ENCODE measurements around the gene JAG1.

GRCh38 chr20:10603971-10604864, 69.6 kb downstream of the JAG1 start:
- TF ChIP-seq, protein P1, sequence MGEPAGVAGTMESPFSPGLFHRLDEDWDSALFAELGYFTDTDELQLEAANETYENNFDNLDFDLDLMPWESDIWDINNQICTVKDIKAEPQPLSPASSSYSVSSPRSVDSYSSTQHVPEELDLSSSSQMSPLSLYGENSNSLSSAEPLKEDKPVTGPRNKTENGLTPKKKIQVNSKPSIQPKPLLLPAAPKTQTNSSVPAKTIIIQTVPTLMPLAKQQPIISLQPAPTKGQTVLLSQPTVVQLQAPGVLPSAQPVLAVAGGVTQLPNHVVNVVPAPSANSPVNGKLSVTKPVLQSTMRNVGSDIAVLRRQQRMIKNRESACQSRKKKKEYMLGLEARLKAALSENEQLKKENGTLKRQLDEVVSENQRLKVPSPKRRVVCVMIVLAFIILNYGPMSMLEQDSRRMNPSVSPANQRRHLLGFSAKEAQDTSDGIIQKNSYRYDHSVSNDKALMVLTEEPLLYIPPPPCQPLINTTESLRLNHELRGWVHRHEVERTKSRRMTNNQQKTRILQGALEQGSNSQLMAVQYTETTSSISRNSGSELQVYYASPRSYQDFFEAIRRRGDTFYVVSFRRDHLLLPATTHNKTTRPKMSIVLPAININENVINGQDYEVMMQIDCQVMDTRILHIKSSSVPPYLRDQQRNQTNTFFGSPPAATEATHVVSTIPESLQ (CRISPR knock-in tag; IDR thresholded peaks at IDR 0.05) = no peak
- no peak for TF ChIP-seq ELF4 (CRISPR knock-in tag; IDR thresholded peaks at IDR 0.05; ENCODE audit: low read depth)
- TF ChIP-seq TP53 (CRISPR knock-in tag; IDR thresholded peaks at IDR 0.05) = no peak
- TF ChIP-seq, protein P2, sequence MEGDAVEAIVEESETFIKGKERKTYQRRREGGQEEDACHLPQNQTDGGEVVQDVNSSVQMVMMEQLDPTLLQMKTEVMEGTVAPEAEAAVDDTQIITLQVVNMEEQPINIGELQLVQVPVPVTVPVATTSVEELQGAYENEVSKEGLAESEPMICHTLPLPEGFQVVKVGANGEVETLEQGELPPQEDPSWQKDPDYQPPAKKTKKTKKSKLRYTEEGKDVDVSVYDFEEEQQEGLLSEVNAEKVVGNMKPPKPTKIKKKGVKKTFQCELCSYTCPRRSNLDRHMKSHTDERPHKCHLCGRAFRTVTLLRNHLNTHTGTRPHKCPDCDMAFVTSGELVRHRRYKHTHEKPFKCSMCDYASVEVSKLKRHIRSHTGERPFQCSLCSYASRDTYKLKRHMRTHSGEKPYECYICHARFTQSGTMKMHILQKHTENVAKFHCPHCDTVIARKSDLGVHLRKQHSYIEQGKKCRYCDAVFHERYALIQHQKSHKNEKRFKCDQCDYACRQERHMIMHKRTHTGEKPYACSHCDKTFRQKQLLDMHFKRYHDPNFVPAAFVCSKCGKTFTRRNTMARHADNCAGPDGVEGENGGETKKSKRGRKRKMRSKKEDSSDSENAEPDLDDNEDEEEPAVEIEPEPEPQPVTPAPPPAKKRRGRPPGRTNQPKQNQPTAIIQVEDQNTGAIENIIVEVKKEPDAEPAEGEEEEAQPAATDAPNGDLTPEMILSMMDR (IDR thresholded peaks at IDR 0.05) = no peak
- TF ChIP-seq, protein P3, sequence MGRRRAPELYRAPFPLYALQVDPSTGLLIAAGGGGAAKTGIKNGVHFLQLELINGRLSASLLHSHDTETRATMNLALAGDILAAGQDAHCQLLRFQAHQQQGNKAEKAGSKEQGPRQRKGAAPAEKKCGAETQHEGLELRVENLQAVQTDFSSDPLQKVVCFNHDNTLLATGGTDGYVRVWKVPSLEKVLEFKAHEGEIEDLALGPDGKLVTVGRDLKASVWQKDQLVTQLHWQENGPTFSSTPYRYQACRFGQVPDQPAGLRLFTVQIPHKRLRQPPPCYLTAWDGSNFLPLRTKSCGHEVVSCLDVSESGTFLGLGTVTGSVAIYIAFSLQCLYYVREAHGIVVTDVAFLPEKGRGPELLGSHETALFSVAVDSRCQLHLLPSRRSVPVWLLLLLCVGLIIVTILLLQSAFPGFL (CRISPR knock-in tag; IDR thresholded peaks at IDR 0.05; ENCODE audit: borderline replicate concordance) = no peak
- no peak for TF ChIP-seq ZSCAN18 (CRISPR knock-in tag; IDR thresholded peaks at IDR 0.05)
- no peak for TF ChIP-seq FOXK1 (CRISPR knock-in tag; IDR thresholded peaks at IDR 0.05)
- TF ChIP-seq, protein P4, sequence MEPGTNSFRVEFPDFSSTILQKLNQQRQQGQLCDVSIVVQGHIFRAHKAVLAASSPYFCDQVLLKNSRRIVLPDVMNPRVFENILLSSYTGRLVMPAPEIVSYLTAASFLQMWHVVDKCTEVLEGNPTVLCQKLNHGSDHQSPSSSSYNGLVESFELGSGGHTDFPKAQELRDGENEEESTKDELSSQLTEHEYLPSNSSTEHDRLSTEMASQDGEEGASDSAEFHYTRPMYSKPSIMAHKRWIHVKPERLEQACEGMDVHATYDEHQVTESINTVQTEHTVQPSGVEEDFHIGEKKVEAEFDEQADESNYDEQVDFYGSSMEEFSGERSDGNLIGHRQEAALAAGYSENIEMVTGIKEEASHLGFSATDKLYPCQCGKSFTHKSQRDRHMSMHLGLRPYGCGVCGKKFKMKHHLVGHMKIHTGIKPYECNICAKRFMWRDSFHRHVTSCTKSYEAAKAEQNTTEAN (CRISPR knock-in tag; IDR thresholded peaks at IDR 0.05) = no peak
- no peak for TF ChIP-seq EMX1 (CRISPR knock-in tag; IDR thresholded peaks at IDR 0.05)
